ENCODE measurements around the gene MRPL3.
"Not testable (repeated sequence)": the region's sequence is repeated elsewhere in the genome, so short reads cannot be mapped to it uniquely, and the experiment has no call there.

MRPL3 gene

DNA sequence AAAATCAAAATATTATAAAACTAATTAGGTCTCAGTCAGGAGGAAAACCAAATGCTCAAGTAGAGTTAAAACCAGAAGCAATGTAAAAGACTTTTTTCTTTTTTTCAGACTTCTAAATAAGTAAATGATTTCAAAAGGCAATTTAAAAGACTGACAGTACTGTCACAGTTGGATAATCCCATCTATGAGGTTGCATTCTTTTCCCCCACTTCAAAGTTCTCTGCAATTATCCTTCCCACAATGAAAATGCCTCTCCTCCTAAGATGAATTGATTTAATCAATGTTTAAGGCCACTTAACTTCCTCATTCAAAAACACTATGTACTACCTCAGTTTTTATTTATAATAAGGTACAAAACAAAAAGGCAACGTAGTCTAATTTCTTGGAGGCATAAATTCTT lies 8.1 kb downstream of the MRPL3 start:
- DNase-seq (ENCODE audit: low read depth in 2 of 2): no peak

GRCh38 chr3:131491775-131492174 lies 11.0 kb downstream of the MRPL3 start:
- no peak for DNase-seq (ENCODE audit: low read depth in 2 of 2)

DNA sequence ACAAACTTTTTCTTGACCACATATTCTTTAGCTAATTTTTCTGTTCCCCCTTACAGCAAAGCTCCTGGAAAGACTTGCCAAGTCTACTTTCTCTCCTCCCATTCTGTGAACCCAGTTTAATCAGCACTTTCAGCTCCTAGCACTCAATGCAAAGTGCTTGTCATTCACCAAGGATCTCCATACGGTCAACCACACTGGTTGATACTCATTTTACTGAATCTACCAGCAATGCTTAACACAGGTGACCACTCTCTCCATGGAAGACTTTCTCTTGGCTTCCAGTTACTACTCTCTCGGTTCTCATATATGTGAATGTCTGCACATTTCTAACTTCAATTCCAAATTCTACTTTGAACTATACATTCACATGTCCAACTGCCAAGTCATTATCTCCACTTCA lies 11.7 kb downstream of the MRPL3 start:
- DNase-seq (ENCODE audit: low read depth in 2 of 2): no peak

- DNase-seq (ENCODE audit: low read depth in 2 of 2): not testable (repeated sequence)
These were observed 16.2 kb downstream of the MRPL3 start for GRCh38 chr3:131486545-131486944.

DNA sequence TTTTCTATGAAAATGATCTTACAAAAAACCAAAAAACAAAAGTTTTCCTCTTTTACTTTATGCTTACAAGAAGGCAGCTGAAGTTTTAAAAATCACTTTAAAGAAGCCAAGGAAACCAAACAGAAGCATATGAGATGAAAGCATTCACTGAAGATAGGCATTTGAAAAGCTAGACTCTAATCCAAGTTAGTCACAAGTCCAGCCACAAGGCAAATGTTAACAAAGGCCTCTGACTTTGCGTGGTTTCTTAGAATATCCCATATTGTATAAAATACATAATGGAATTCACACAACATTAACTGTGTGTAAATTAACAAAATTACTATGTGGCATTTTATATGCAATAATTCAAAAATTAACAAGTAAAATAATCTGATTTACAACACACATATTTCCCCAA lies 17.7 kb downstream of the MRPL3 start:
- no peak for DNase-seq (ENCODE audit: low read depth in 2 of 2)

GRCh38 chr3:131484496-131485111 lies 18.2 kb downstream of the MRPL3 start:
- no peak for DNase-seq (ENCODE audit: low read depth in 2 of 2)

DNA sequence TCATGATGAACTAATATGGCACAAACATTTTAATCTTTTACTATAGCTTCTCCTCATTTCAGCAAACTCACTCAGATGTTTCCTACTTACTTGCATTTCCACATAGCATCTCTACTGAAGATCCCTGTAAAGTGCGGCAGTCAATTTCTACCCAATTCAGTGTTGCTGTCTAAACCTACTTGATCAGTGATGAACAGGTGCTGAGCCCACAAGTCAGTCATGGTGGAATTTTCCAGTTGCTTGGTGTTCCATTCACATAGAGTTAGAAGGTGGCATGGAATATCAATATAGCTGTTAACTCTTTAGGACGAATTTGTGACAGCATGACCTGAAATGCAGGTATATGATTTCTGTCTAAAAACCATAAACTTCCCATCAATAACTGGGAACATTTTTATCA lies 22.7 kb downstream of the MRPL3 start:
- DNase-seq (ENCODE audit: low read depth in 2 of 2): no peak

DNA sequence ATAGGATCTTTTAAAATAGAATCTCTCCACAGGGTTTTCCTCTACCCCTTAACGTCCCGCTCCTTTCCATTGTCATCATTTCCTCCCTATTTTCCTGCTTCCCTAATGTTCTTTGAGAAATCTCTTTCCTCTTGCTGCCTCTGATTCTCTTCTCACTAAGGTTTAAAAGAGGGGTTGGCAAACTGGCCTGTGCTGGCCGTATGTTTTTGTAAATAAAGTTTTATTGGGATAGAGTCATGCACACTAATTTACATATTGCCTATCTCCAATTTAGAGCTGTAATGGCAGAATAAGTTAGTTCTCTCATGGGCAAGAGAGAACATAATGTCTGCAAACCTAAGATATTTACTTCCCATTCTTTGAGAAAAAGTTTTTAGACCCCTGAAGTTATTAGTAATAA lies 25.0 kb downstream of the MRPL3 start:
- DNase-seq (ENCODE audit: low read depth in 2 of 2): no peak

DNA sequence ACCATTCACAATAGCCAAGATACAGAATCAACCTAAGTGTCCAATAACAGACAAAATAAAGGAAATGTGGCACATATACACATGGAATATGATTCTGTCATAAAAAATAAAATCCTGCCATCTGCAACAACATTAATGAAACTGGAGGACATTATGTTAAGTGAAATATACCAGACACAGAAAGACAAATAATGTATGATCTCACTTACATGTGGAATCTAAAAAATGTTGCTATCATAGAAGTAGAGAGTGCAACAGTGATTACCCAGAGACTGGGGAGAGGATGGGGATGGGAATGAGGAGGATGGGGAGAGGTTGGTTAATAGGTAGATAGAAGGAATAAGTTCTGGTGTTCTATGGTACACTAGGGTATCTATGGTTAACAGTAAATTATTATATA lies 28.7 kb downstream of the MRPL3 start:
- no peak for DNase-seq (ENCODE audit: low read depth in 2 of 2)

- DNase-seq (ENCODE audit: low read depth in 2 of 2): no peak
These were observed 32.4 kb downstream of the MRPL3 start for GRCh38 chr3:131470377-131470776.

DNA sequence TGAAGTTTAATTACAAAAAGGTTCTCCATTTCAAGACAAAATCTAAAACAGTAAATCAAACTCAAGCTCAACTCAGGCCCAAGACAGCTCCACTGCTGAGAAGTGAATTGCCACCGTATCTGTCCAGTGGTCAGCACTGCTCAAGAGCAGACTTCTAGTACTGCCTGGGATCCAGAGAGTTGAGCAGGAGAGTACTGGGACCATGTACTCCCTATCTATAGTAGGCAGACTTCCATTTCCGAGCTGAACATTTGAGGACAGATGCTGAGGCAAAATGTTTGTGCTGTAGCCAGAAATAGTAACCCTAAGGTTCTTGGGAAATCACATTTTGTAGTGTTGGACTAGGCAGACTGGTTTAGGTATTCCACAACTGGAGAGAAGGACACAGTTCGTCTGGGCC lies 44.1 kb downstream of the MRPL3 start:
- no peak for DNase-seq (ENCODE audit: low read depth in 2 of 2)

- no peak for DNase-seq (ENCODE audit: low read depth in 2 of 2)
These were observed 45.6 kb downstream of the MRPL3 start for GRCh38 chr3:131457220-131457619.

GRCh38 chr3:131454501-131454900 lies 48.3 kb downstream of the MRPL3 start:
- no peak for DNase-seq (ENCODE audit: low read depth in 2 of 2)

DNA sequence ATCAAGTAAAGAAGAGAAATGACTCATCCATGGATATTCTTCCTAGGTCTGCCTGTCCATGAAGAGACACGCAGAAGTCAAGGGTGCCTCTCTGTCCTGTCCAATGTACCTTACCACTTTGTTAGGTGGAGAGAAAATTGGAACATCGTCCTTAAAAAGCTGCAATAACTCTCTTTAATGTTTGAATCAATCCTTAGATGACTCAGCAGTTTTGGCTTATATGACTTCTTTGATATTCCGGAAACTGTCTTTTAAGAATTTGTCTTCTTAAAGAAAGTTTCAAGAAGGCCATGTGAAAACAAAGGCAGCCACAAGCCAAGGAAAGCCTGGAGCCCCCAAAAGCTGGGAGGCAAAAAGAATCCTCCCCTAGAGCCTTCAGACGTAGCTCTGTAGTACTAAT lies 49.2 kb downstream of the MRPL3 start:
- no peak for DNase-seq (ENCODE audit: low read depth in 2 of 2)

GRCh38 chr3:131447349-131447748 lies 55.4 kb downstream of the MRPL3 start:
- DNase-seq (ENCODE audit: low read depth in 2 of 2): no peak

- DNase-seq (ENCODE audit: low read depth in 2 of 2): no peak
These were observed 58.6 kb downstream of the MRPL3 start for GRCh38 chr3:131444180-131444579.

GRCh38 chr3:131439084-131439483 lies 63.7 kb downstream of the MRPL3 start:
- DNase-seq (ENCODE audit: low read depth in 2 of 2): no peak

GRCh38 chr3:131435000-131435399 lies 67.8 kb downstream of the MRPL3 start:
- no peak for DNase-seq (ENCODE audit: low read depth in 2 of 2)

DNA sequence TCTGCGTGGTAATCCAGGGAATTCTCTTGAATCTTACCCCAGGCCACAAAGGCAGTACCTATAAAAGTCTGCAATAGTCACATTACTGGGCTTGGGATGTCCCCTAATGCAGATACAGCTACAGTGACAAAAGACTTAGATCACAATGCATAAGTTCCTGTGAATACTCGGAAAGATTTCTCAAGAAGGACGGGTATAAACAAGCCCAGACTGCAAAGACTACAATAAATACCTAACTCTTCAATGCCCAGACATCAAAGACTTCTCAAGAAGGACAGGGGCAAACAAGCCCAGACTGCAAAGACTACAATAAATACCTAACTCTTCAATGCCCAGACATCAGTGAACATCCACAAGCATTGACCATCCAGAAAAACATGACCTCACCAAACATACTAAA lies 70.3 kb downstream of the MRPL3 start:
- no peak for DNase-seq (ENCODE audit: low read depth in 2 of 2)

DNA sequence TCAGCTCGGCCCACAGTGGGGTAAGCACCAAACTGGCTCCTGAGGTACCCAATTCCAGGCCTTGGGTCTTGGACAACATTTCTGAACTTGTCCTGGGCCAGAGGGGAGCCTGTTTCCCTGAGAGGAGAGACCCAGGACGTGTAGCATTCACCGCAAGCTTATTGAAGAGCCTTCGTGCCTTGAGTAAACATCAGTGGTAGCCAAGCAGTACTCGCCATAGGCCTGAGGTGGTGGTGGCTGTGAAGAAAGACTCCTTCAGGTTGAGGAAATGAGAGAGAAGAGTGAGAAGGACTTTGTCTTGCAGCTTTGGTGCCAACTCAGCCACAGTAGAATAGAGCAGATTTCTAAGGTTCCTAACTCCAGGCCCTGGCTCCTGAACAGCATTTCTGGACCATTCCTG lies 71.0 kb downstream of the MRPL3 start:
- no peak for DNase-seq (ENCODE audit: low read depth in 2 of 2)

DNA sequence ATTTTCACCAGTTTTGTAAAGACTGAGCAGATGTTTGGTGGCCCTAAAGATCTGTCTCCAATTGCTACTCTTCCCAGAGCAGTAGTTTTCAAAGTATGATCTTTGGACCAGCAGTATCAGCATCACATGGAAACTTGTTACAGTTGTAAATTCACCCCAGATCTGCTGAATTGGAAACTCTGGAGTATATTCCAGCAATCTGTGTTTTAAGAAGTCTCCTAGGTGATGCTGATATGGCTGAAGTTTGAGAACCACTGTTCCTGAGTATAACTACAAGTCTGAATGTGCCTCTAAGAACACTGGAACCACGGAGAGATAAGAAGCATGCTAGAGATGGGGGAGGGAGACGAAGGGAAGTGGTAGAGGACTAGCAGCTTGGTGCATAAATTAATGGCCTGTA lies 75.5 kb downstream of the MRPL3 start:
- DNase-seq (ENCODE audit: low read depth in 2 of 2): no peak

DNA sequence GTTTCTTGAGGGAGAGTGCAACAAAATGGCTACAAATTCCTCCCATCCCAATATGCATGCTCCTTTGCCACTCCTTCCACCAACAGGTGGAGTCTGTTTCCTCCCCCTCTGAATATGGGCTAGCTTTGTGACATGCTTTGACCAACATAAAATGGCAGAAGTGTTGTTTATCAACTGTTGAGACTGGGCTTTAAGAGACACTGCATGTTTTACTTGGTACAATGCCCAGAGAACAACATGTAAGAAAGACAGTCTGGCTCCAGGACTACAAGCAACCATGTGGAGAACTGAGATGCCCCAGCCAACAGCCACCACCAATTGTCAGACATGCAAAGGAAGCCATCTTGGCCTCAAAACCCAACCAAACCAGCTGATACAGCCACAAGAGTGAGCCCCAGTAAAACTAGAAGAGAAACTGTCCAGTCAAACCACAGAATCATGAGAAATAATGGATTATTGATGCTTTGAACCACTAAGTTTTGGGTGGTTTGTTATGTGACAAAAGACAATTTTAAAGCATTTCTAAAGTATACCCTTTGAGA lies 80.7 kb downstream of the MRPL3 start:
- DNase-seq (ENCODE audit: low read depth in 2 of 2): no peak

- DNase-seq (ENCODE audit: low read depth in 2 of 2): no peak
These were observed 81.5 kb downstream of the MRPL3 start for GRCh38 chr3:131421301-131421700.

DNA sequence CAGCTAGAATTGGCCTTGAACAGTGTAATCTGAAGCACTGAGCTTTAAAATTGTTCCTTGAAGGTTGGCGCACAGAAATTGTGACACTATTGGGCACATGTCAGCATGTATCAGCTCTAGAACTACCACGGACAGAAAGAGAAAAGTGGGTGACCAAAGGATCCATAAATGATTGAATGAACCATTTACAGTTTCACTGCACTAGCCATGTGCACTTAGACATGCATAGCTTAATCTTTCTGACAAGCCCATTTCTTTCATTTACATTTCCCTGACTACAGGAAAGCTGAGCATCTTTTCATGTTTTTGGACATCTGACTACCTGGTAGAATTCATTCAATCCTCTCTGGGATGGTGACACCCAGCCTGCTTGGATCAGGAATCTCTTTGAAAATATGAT lies 85.0 kb downstream of the MRPL3 start:
- DNase-seq (ENCODE audit: low read depth in 2 of 2): no peak

Measured in stimulated activated CD4-positive, alpha-beta T cell treated with anti-CD3 and anti-CD28 coated beads, Interleukin-15, amount 100 ng/mL, for 48 hours (primary cell).